Fibroblast of the conjunctiva (primary cell): ENCODE measurements around the gene PTPRN2.

Experiments used
- DNase-seq: peaks from one replicate; pipeline ENCODE4 v3.0.0-alpha.2; 2010; ENCODE audit warnings: low read depth

PTPRN2 gene

DNA sequence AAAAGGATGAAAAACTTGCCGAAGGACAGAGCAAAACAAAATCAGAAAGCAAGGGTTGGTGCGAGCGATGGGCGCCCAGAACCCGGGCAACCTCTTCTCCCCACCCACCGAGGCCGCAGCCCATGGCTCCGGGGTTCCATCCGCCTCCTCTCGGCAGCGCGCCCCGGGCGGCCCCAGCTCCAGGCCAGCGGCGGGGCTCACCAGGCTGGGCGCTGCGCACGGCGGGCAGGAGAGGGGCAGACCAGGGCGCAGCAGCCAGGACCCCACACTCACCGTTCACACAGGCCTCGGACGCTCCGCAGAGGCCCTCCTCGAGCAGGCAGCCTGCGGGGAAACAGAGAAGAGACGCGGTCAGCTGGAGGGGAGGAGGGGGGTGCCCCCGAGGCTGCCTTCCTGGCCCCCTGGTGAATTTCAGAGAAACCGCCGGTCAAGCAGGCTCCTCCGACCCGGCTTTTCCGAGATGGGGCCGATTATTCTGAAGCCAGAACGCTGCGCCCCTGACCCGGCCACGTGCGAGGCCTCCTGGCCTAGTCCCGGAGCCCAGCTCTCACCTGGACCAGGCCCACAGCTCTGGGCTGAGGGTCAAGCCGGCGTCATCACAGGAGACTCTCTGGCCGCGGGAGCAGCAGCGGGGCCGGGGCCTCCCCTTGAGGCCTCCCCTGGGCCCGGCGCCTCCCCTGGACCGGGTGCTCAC is 98.0 kb downstream of the PTPRN2 start:
- DNase-seq, result no peak

DNA sequence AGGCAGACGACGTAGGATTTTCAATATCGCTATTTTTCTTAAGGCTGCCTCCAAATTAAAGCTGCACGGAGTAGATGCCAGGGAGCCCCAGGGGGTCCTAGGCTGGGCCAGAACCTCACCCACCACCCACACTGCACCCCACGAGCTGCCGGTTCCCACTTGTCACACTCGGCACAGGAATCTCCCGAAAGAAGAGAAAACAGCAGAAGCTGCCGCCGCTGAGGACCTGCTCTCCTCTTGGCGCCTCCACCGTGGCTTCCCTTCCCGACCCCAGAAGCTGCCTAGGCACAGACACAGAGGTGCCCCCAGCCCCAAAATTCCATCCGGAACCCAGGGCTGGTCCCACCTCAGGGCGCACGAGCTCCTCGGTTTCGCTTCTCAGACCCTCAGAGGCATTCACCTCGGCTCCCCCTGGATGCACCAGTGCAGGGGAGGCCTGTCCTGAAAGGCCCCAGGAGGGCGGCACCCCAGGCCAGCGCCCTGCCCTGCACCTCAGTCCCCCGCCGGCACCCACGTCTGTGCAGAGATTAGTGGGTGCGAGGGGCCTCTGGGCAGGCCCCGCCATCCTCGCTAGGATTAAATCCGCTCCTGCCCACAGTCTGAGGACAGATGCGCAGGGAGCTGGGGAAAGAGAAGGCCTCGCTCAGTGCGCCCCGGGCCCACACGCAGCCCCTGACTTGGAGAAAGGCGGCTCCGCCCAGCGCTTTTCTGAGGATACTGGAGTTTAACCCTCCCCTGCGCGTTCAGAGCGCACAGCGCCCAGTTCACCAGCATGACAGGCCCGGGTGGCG is 99.2 kb downstream of the PTPRN2 start:
- no peak for DNase-seq

DNA sequence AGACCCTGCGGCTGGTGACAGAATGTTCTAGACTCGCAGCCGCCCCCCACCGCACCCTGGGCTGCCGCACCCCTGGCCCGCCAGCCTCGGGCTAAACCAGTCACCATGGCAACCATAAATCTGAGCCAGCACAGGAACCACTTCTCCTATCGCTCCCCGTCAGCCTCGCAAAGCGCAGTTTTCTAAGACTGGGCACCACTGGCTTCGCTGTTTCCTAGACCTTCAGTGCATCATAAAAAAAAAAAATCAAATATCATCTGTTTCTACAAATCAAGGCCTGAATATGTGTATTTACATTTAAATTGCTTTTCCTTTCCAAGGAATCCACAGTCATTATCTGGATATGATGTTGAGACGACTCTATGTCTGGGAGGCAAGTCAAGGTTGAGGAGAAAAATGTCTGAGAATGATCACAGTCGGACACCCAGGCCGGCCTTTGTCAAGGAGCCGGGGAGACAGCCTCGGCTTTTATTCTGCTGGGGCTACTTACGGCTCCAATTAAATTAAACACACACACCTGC is 99.9 kb downstream of the PTPRN2 start:
- no peak for DNase-seq

DNA sequence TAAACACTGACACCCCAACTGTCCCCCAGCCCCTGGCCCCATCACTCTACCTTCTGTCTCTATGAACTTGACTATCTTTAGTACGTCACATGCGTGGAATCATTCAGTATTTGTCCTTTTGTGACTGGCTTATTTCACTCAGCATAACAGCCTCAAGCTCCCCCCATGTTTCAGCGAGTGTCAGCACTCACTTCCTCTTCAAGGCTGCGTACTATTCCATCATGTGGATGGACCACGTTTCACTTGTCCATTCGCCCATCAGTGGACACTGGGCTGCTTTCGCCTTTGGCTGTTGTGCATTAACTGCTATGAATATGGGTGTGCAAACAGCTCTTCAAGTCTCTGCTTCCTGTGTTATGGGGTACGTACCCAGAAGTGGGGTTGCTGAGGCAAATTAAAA is 100.7 kb downstream of the PTPRN2 start:
- DNase-seq, result no peak

DNA sequence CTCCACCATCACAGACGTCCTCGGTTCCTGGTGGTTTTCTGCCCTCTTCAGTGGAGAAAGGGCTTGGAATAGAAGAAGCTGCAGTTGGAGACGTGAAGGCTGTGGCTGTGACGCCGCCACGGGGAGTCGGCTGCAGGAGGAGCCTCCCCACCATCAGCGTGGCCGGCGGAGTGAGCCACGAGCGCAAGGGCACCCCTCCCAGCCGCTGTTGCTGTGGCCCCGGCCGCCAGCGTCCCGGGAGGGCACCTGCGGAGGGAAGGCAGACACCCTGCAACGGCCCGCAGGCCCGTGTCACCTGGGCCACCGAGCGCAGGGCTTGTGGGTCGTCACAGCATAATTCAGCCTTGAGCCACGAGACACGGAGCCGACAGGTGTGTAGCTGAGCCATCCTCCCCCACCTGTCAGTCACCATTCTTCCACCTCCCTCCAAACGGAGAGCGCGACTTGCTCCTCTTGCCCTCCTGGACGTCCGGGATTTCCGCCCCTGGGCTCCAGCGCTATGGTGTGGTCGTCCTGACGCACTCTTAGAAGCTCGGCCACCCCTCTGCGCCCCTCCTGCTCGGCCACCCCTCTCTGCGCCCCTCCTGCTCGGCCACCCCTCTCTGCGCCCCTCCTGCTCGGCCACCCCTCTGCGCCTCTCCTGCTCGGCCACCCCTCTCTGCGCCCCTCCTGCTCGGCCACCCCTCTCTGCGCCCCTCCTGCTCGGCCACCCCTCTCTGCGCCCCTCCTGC is 102.7 kb downstream of the PTPRN2 start:
- no peak for DNase-seq

DNA sequence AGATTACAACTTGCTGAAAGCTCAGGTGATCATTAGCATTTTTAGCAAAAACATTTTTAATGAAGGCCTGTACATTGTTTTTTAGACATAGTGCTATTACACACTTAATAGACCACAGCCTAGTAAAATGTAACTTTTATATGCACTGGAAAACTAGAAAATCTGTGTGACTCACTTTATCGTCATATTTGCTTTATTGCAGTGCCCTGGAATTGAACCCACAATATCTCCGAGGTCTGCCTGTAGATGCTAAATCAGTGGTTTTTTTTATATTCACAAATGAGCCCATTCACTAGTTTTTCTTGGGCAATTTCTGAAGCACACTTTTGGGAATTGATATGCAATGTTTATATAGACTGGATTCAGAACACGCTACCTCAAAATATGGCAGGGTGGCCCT is 105.1 kb downstream of the PTPRN2 start:
- no peak for DNase-seq

DNA sequence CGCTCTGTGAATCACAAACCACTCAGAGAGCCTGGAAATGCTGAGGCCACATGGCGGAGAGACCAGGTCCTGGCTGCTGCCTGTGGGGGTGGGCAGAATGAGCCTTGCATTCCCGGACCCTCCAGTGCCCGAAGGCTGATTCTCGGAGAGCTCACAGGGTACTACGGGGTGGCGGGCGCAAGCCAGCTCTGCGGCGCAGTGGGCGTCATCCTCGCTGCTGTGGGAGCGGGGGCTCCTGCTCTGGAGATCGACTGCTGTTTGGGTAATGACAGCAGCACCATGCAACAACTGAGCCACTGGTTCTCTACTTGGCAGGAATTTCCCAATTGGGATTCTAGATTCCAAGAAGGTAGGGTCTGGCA is 108.0 kb downstream of the PTPRN2 start:
- no peak for DNase-seq

DNA sequence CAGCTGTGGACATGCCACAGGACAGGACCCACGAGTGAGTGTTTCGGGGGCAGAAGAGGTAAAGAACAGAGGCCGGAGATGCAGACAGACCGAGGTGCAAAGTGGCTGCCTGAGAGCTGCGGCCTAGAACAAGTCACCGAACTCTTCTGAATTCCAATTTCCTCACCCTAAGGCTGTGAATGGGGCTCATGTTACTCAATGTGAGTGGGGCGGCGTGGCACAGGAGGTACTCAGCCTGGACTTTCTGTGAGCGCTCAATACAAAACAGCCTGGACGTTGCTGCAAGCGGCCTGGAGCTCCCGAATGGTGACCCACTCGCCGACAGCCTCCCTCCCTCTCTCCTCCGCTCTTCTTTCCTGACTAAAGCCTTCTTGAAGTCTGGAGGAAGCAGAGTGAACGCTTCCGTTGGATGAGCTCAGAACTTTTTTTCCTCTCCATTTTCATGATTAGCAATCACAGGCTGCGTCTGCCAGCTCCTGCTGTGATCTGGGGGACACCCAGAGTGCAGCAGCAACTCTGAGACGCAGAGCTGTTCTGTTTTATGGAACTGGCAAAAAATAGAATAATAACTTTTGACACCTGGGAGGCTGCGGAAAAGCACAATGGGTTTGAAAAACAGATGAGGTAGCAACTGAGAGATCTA is 108.5 kb downstream of the PTPRN2 start:
- no peak for DNase-seq

DNA sequence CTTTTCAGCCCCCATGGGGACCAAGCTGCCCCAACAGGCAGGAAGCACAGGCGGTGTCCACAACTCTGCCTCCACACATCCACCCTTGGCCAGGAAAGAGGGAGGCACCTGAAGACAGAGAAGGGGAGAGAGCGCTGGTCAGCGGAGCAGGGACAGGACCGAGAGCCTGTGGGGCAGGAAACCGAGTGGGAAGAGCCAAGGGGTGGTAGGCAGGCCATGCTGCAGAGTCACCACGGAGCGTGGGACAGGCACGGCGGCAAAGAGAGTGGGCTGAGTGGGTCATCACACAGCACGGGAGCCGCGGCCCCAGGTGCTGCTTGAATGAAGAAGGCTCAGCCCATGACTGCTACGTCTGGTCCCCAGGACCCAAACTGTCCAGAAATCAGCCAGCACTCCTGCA is 109.8 kb downstream of the PTPRN2 start:
- DNase-seq, result no peak

DNA sequence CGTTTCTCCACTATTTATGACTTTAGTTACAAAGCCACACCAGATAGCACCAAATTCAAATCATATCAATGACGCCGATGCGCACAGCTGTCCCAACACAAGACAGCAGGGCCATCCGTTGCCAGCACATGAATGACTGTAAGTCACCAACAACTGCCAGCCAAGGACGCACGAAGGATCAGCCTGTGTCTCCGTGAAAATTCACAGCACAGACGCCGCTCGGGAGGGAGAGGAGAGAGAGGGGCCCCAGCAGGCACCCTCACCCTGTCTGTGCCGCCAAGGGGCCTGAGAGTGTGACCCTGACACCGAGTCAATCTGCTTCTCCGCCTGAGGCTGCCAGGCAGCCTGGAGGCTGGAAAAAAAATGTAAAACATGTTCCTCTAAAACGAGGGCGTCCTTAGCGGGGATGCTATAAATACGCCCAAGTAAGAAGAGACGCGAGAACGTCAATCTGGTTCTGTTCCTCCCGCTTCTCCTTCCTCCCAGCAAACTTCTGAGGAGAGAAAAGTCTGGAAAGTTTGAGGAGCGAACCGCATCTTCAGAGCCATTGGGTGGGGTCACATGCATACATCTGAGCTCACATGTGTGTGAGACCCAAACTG is 111.2 kb downstream of the PTPRN2 start:
- no peak for DNase-seq

DNA sequence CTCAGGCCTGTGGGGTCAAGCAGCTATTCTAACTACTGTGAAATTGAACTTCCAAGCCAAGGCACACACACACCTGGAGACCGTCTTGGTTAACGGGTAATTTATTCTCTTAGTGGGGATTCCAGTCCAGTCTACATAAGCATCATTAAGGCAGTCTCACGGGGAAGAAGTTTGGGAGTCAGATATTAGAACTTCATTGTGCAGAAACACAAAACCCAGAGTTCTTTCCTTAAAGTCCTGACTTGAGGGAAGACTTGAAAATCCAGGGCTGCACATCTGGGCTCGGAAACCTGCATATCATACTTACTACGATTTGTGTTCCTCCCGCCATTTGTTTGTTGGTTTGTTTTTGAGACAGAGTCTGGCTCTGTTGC is 112.0 kb downstream of the PTPRN2 start:
- DNase-seq, result no peak

DNA sequence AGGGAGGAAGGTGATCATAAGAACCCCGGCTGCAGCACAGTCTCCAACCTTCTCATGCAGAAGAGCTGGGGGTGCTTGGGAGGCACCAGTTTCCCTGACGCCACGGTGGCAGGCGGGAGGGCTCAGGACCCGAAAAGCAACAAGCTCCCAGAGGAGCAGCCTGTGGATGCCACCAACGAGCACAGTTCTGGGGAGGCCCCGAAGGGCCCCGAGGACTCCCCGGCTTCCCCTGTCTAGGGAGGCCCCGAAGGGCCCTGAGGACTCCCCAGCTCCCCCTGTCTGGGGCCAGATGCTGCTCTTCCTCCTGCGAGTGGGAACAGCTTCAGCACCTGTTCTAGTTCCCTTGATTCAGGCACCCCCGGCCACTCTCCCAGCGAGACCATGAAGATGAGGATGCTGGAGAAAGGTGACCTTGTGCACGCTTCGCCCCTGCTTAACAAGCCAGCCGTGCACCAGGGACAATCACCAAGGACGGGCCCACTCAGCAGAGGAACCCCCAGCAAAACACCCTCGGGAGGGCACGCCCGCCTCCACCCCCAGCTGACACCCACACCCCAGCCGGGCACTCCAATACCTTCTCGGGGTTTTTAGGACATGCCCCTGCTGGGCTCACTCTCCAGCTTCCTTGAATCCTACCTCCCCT is 112.5 kb downstream of the PTPRN2 start:
- DNase-seq, result no peak

DNA sequence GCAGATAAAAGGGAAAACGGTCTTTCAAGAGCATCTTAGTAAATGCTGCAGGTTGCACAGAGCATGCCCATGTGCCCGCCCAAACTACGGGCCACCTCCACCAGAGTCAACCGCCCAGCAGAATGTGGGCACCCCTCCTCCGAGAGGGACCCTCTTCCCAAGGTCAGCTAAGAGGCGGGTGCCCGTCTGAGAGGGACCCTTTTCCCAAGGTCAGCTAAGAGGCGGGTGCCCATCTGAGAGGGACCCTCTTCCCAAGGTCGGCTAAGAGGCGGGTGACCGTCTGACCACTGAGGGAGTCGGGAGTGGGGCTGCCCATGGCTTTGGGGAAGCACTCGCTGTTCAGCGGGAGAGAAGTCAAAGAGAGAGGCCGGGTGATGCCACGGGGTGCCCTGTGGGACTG is 113.1 kb downstream of the PTPRN2 start:
- no peak for DNase-seq

DNA sequence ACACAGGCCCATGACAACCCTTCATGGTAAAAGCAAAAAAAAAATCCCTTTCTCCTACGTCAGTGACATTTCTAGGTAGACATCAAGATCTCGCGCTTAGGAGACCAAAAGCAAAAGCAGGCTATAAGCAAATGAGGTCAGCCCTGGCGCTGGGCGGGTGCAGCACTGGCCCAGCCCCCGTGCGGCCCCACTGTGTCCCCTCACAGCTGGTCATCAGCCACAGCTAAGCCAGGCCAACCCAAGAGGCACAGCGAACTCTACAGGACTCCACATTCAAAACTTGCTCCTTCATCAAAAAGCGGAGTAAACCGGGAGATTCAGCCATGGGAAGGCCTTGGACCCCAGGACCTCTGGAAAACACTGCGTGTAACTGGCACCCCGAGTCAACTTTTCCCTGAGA is 113.7 kb downstream of the PTPRN2 start:
- DNase-seq, result no peak

DNA sequence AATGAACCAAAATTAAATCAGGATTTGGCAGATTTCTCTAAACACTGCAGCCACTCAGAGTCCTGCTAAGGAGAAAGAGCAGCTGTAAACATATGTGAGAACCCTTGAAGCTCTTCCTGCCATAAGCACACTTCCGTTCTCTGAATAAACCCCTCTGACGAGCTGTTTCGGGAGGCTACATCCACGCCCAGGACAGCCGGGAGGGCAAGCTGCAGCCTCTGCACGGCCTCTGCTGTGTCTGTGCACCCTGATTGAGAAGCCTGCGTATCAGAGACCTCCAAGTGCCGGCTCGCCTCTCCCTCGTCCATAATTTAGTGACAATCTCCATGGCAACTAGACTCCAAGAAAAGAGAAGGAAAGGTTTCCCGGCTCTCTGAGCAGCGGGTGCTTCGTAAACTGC is 114.4 kb downstream of the PTPRN2 start:
- DNase-seq, result no peak

DNA sequence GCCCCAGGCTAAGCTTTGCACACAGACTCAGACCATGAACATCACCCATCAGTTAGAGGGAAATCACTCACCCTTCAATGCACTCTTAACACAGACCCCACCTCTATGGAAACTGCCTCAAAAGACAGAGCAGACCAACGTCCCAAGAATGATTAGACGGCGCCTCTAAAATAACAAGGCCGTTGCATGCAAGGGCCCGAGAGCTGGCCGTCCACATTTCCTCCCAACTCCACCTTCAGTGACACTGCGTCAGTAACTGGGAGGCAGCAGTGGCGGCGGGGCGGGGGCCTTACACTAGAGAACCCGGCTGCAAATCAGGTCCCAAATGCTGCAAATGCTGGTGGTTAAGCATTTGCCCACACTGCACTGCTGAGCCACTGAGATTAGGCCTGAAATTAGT is 115.0 kb downstream of the PTPRN2 start:
- no peak for DNase-seq

DNA sequence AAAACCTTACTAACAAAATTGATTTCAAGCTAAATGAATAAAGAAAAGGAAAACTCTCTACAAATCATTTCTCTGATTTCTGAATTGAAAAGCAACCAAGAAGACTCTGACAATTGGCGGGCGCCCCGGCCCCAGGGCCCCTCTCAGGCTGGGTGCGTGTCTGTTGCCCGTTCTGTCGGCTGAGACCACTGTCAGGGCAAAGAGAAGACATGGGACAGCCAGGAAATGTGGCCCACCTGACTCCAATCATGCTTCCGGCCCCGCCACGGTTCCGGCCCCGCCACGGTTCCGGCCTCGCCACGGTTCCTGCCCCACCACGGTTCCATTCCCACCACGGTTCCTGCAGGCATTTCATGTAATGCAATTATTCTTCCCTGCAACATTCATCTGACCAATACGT is 115.9 kb downstream of the PTPRN2 start:
- no peak for DNase-seq

DNA sequence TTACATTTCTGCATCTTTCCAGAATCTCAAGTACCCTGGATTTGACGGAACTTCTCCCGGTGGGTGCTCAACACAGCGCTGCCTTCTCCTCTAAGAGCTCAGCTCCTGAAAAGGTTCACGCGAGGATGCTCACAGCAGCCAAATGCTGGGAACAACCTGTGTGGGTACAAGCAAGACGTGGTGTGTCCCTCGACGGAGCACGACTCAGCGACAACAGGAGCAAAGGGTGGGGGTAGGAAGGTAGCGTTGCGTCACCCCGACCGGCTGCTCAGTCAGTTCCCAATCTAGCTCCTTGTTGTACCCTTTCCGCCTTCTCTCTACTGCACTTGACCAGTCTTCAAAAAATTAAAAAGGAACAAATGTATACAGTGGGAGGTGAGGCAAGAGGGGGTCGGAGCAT is 117.3 kb downstream of the PTPRN2 start:
- no peak for DNase-seq

DNA sequence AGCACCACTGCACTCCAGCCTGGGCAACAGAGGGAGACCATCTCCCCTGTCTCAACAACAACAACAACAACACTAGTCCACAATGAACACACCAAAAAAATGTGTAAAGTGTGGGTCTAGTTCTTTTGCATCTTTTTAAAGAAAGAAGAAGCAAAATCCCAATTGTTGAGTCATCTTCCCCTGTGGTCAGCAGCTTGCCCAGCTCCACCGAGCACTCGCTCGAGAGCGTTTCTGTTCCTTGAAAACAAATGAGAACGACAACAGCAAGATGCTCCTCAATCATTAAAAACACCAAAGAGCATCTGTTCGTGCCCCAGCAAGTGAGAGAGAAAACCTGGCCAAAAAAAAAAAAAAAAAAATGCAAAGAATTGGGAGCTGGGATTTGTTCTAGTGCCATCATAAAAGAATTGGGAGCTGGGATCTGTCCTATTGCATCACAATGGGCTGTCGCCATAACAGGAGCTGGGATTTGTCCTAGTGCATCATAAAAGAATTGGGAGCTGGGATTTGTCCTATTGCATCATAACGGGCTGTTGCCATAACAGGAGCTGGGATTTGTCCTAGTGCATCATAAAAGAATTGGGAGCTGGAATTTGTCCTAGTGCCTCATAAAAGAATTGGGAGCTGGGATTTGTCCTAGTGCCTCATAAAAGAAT is 118.1 kb downstream of the PTPRN2 start:
- DNase-seq, result no peak

DNA sequence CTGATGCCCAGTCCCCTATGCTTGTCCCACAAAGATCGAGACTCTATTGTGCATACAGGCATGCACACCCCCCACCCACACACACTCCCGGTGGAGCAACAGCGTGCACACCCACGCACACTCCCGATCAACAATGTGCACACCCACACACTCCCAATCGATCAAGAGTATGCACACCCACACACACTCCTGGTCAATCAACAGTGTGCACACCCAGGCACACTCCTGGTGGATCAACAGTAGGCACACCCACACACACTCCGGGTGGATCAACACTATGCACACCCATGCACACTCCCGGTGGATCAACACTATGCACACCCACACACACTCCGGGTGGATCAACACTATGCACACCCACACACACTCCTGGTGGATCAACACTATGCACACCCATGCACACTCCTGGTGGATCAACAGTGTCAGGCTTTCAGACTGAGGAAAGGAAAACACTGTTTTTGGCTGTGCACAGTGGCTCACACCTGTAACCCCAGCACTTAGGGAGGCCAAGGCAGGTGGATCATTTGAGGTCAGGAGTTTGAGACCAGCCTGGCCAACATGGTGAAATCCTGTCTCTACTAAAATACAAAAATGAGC is 118.8 kb downstream of the PTPRN2 start:
- no peak for DNase-seq

DNA sequence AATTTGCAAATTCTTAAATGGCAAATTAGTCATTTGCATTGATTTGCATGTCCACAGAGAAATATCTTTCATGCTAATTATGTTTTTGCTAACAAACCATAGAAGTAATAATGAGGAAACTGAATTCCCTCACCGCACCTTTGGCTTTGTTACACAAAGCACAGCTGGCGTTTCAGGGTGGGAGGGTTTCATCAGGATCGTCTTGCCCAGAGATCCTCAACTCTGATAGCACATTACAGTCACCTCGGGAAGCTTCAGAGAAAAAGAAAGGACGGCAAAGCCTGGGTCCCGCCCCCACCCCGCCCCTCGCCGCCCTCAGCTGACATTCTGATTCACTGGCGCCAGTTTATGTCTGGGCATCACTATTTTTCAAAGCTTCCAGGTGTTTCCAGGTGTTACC is 119.4 kb downstream of the PTPRN2 start:
- no peak for DNase-seq
